GM12878 (cell line): ENCODE results near the gene ASCC3. TPM values are rescaled to one million over a fixed set of nuclear protein-coding genes. Genes with fewer than 3 reads are reported as not detected.

ENCODE experiments used
- ATAC-seq: fragments of 200-7000 bp; cut with Tn5 transposase; 3 replicates; pipeline ENCODE4 v1.9.1; 2020; ENCODE audit warnings: mild to moderate bottlenecking, moderate library complexity
- BruUV-seq: library from RNA; stranded (reverse); fragments of 400-500 nt; replicated peaks from 2 replicates; lab custom pipeline; 2021; lab: Mats Ljungman, UMichigan
- CTCF ChIA-PET: fragments of 300-600 bp; sonication (Branson Sonifier 250); formaldehyde crosslinking; extraction: SDS; loops from one replicate; lab custom pipeline; 2021; ENCODE audit warnings: inconsistent platforms; lab: Yijun Ruan, JAX
- POLR2A ChIA-PET: fragments of 350-600 bp; formaldehyde crosslinking; extraction: SDS; loops from one replicate; lab custom pipeline; 2021; ENCODE audit warnings: inconsistent platforms; lab: Charles Lee
- RAD21 ChIA-PET: fragments of 300-600 bp; sonication (Branson Sonifier 250); formaldehyde crosslinking; loops from one replicate; lab custom pipeline; 2023; ENCODE audit warnings: antibody characterized with exemption; ENCODE audit not compliant: unreplicated experiment; lab: Charles Lee
- SMC1A ChIA-PET: fragments of 300-600 bp; sonication (Branson Sonifier 250); formaldehyde crosslinking; loops from one replicate; lab custom pipeline; 2023; ENCODE audit not compliant: unreplicated experiment, uncharacterized antibody; lab: Charles Lee
- DNase-seq: peaks from one replicate; pipeline ENCODE4 v3.0.0-alpha.2; 2011; ENCODE audit warnings: low read depth, low spot score
- FAIRE-seq: peaks from 3 replicates; lab custom pipeline; 2011; peaks lifted over from hg19 to GRCh38; lab: Jason Lieb, UNC
- H2AFZ ChIP-seq: 2 replicates; pipeline ENCODE4 v1.6.0; 2011; ENCODE audit warnings: low read depth, low read length, control low read depth; ENCODE audit not compliant: control insufficient read depth
- H3K27ac ChIP-seq: 2 replicates; pipeline ENCODE4 v1.5.1; 2011; ENCODE audit warnings: control low read depth; ENCODE audit not compliant: control insufficient read depth, insufficient read depth
- H3K27me3 ChIP-seq, 2 experiments: replicated peaks in 1 of 2; 2 replicates each; pipeline versions ENCODE4 v1.6.0 to v1.6.1; 2011; ENCODE audit warnings: low read length in 1 of 2; ENCODE audit not compliant: control insufficient read depth in 2 of 2, insufficient read depth in 2 of 2
- H3K36me3 ChIP-seq, 2 experiments: 2 replicates each; pipeline ENCODE4 v1.5.1; 2011; ENCODE audit warnings: low read length in 1 of 2; ENCODE audit not compliant: control insufficient read depth in 2 of 2, insufficient read depth in 2 of 2
- H3K4me1 ChIP-seq: 2 replicates; pipeline ENCODE4 v1.6.1; 2011; ENCODE audit warnings: mild to moderate bottlenecking, low read length, moderate library complexity, mixed read lengths; ENCODE audit not compliant: control insufficient read depth, insufficient read depth
- H3K4me2 ChIP-seq: 2 replicates; pipeline ENCODE4 v1.6.0; 2011; ENCODE audit warnings: control low read depth; ENCODE audit not compliant: control insufficient read depth, insufficient read depth
- H3K4me3 ChIP-seq: fragments of 200-600 bp; sonication (generic); 2 replicates; pipeline ENCODE4 v1.5.1; 2016
- H3K79me2 ChIP-seq: 2 replicates; pipeline ENCODE4 v1.6.0; 2011; ENCODE audit warnings: low read length; ENCODE audit not compliant: control insufficient read depth, insufficient read depth
- H3K9ac ChIP-seq: 2 replicates; pipeline ENCODE4 v1.8.0; 2011; ENCODE audit warnings: low read length, control low read depth, mixed read lengths; ENCODE audit not compliant: control insufficient read depth, insufficient read depth
- H3K9me3 ChIP-seq: replicated peaks from 3 replicates; pipeline ENCODE4 v1.5.1; 2011; ENCODE audit warnings: mild to moderate bottlenecking, low read length; ENCODE audit not compliant: control insufficient read depth, insufficient read depth
- H4K20me1 ChIP-seq: 2 replicates; pipeline ENCODE4 v1.6.0; 2011; ENCODE audit not compliant: control insufficient read depth, insufficient read depth
- ASH2L ChIP-seq: fragments of 300-600, 200-600 bp; sonication (generic); IDR thresholded peaks from 2 replicates; pipeline ENCODE4 v1.6.1; 2017; ENCODE audit warnings: low read depth, mild to moderate bottlenecking, borderline replicate concordance
- BCL3 ChIP-seq: IDR thresholded peaks from 2 replicates; pipeline ENCODE4 v1.6.1; 2011; ENCODE audit warnings: borderline replicate concordance, low read depth, mild to moderate bottlenecking, moderate library complexity, low read length; ENCODE audit not compliant: insufficient read depth, poor library complexity, severe bottlenecking
- CBX5 ChIP-seq: sonication (generic); IDR thresholded peaks from 2 replicates; pipeline ENCODE4 v1.6.1; 2016; ENCODE audit warnings: low read depth, moderate library complexity, mild to moderate bottlenecking, inconsistent platforms
- CREM ChIP-seq: IDR thresholded peaks from 2 replicates; pipeline ENCODE4 v1.6.1; 2014; ENCODE audit warnings: antibody characterized with exemption, low read depth
- GATAD2B ChIP-seq: fragments of 450-650 bp; conservative IDR thresholded peaks from 2 replicates; pipeline ENCODE4 v1.6.1; 2017; ENCODE audit warnings: low read depth, mild to moderate bottlenecking, moderate library complexity
- IRF5 ChIP-seq: fragments of 450-650 bp; IDR thresholded peaks from 2 replicates; pipeline ENCODE4 v1.6.1; 2017; ENCODE audit warnings: borderline replicate concordance
- KDM1A ChIP-seq: fragments of 200-600 bp; sonication (generic); IDR thresholded peaks from 2 replicates; pipeline ENCODE4 v1.6.1; 2016; ENCODE audit warnings: borderline replicate concordance
- PAX5 ChIP-seq: IDR thresholded peaks from 2 replicates; pipeline ENCODE4 v1.6.1; 2011; ENCODE audit warnings: low read depth, low read length, borderline replicate concordance
- SIX5 ChIP-seq: IDR thresholded peaks from 2 replicates; pipeline ENCODE4 v1.6.1; 2011; ENCODE audit warnings: mild to moderate bottlenecking, low read depth, low read length, moderate library complexity; ENCODE audit not compliant: severe bottlenecking
- TARDBP ChIP-seq: IDR thresholded peaks from 2 replicates; pipeline ENCODE4 v1.6.1; 2016; ENCODE audit warnings: borderline replicate concordance
- YBX1 ChIP-seq: fragments of 450-650 bp; IDR thresholded peaks from 2 replicates; pipeline ENCODE4 v1.6.1; 2016; ENCODE audit warnings: antibody characterized with exemption
- ZBTB40 ChIP-seq: fragments of 450-650 bp; IDR thresholded peaks from 2 replicates; pipeline ENCODE4 v1.6.1; 2016; ENCODE audit warnings: mild to moderate bottlenecking, moderate library complexity, borderline replicate concordance
- in situ Hi-C: fragments of 300-500 bp; cut with MboI; formaldehyde crosslinking; loops from 9 replicates; pipeline ENCODE4 v1.14.3; 2018; ENCODE audit warnings: mixed read lengths
- intact Hi-C: fragments of 100-400 bp; cut with micrococcal nuclease; formaldehyde crosslinking; loops from one replicate; pipeline ENCODE4 v1.14.2; 2022; ENCODE audit not compliant: unreplicated experiment
- polyA plus RNA-seq, 11 experiments: library from polyadenylated mRNA; depleted of rRNA in 4 of 11; unstranded in 6 of 11; stranded (reverse) in 5 of 11; fragments of >200 nt; fragmentation: Nextera tagmentation in 4 of 11; fragmentation: Illumina TruSeq in 1 of 11; extraction: Ambion mirVana in 4 of 11; extraction: Trizol in 1 of 11; gene quantifications; 1 replicate in 1 of 11; 2 replicates in 10 of 11; pipeline versions ENCODE4 v1.2.1 to v1.2.3, GENCODE V29; 2011 to 2016; ENCODE audit warnings: inconsistent platforms in 2 of 11, missing spikeins in 2 of 11, low read depth in 1 of 11
- total RNA-seq, 4 experiments: library from RNA; depleted of rRNA in 3 of 4; stranded (reverse); fragments of >200 nt in 3 of 4; fragmentation: Illumina TruSeq in 1 of 4; extraction: Trizol in 1 of 4; gene quantifications; 2 replicates each; pipeline versions ENCODE4 v1.2.1 to v1.2.3, GENCODE V29; 2013 to 2021
- TF ChIP-seq, protein P1 (sequence below), 3 experiments: IDR thresholded peaks in 2 of 3; conservative IDR thresholded peaks in 1 of 3; 2 replicates each; pipeline ENCODE4 v1.5.1; 2011; ENCODE audit warnings: low read depth in 3 of 3, low read length in 3 of 3, mild to moderate bottlenecking in 3 of 3, control low read depth in 2 of 3, moderate library complexity in 2 of 3, inconsistent platforms in 1 of 3, mixed read lengths in 1 of 3; ENCODE audit not compliant: control insufficient read depth in 2 of 3, insufficient read depth in 1 of 3; ENCODE audit errors: extremely low read depth in 1 of 3
- TF ChIP-seq, protein P2 (sequence below): IDR thresholded peaks from 2 replicates; pipeline ENCODE4 v1.6.1; 2011; ENCODE audit warnings: borderline replicate concordance, low read depth, mild to moderate bottlenecking, moderate library complexity, mixed read lengths, low read length; ENCODE audit not compliant: insufficient read depth; ENCODE audit errors: extremely low read length

The ASCC3 gene
- total and polyA plus RNA-seq, 10 of the 15 experiments (the other 5 are each of a cell fraction or from before 2014, with no cell fraction given): 19.9 to 76.2 (median 55.9) TPM

- peak; percentile 23 for FAIRE-seq
- RAD21 ChIA-PET: no interaction called here
- TF ChIP-seq YBX1: no peak
- TF ChIP-seq TARDBP: no peak
- TF ChIP-seq PAX5: no peak
- TF ChIP-seq, protein P1, sequence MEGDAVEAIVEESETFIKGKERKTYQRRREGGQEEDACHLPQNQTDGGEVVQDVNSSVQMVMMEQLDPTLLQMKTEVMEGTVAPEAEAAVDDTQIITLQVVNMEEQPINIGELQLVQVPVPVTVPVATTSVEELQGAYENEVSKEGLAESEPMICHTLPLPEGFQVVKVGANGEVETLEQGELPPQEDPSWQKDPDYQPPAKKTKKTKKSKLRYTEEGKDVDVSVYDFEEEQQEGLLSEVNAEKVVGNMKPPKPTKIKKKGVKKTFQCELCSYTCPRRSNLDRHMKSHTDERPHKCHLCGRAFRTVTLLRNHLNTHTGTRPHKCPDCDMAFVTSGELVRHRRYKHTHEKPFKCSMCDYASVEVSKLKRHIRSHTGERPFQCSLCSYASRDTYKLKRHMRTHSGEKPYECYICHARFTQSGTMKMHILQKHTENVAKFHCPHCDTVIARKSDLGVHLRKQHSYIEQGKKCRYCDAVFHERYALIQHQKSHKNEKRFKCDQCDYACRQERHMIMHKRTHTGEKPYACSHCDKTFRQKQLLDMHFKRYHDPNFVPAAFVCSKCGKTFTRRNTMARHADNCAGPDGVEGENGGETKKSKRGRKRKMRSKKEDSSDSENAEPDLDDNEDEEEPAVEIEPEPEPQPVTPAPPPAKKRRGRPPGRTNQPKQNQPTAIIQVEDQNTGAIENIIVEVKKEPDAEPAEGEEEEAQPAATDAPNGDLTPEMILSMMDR (IDR thresholded peaks at IDR 0.05 in 2 of 3, conservative IDR thresholded peaks at IDR 0.05 in 1 of 3; ENCODE audit: control insufficient read depth in 2 of 3, extremely low read depth in 1 of 3, insufficient read depth in 1 of 3, low read depth in 3 of 3, low read length in 3 of 3): peak in 2 of 3 experiments; percentile 10 to 19; a peak in 2 of 6 replicates
- TF ChIP-seq ZBTB40: peak; percentile 73
- no peak for TF ChIP-seq SIX5
- TF ChIP-seq ASH2L: no peak
- TF ChIP-seq BCL3: no peak
- TF ChIP-seq CBX5: no peak
- no peak for TF ChIP-seq GATAD2B
- TF ChIP-seq KDM1A: no peak
- TF ChIP-seq, protein P2, sequence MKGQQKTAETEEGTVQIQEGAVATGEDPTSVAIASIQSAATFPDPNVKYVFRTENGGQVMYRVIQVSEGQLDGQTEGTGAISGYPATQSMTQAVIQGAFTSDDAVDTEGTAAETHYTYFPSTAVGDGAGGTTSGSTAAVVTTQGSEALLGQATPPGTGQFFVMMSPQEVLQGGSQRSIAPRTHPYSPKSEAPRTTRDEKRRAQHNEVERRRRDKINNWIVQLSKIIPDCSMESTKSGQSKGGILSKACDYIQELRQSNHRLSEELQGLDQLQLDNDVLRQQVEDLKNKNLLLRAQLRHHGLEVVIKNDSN: no peak
- no peak for TF ChIP-seq IRF5
- no peak for TF ChIP-seq CREM
These were observed 308.0 kb downstream of the ASCC3 start for GRCh38 chr6:100573166-100573565.

More at GRCh38 chr6:100573166-100573565, 308.0 kb downstream of the ASCC3 start:
- Histone ChIP-seq H3K36me3 (peaks cover 0 to 3% of the 10 kb centered on the region in 2 experiments; a peak in 1 of 4 replicates), H2AFZ (no peak overlapping the region), H3K79me2 (no peaks in the 10 kb centered on the region), H3K4me1 (no peaks in the 10 kb centered on the region), H4K20me1 (no peaks in the 10 kb centered on the region), H3K27ac (no peak overlapping the region), H3K9ac (no peak overlapping the region), H3K27me3 (no peaks in the 10 kb centered on the region), H3K9me3 (no peaks in the 10 kb centered on the region), H3K4me2 (no peak overlapping the region), H3K4me3 (no peak overlapping the region)
- SMC1A ChIA-PET: interaction anchor here (1.3 to 1.4 kb wide), 2 partner anchors 13 to 466 kb away, joined by 3 to 4 read pairs; no protein-coding TSS in a partner anchor
- DNase-seq: no peak
- POLR2A ChIA-PET: no interaction called here
- no TSS peak for BruUV-seq
- in situ Hi-C loops: no loop called here
- CTCF ChIA-PET: interaction anchor here (1.0 to 1.3 kb wide), 6 partner anchors 14 to 314 kb away, joined by 3 to 5 read pairs (median 4); no protein-coding TSS in a partner anchor
- intact Hi-C loops: loop anchor here (5.0 kb wide), 1 partner anchor 456 kb away; no protein-coding TSS in a partner anchor
- peak; percentile 37; the same call in 1 of the 3 replicates for ATAC-seq
